Measurements from ENCODE around the gene DRD1.

DNA sequence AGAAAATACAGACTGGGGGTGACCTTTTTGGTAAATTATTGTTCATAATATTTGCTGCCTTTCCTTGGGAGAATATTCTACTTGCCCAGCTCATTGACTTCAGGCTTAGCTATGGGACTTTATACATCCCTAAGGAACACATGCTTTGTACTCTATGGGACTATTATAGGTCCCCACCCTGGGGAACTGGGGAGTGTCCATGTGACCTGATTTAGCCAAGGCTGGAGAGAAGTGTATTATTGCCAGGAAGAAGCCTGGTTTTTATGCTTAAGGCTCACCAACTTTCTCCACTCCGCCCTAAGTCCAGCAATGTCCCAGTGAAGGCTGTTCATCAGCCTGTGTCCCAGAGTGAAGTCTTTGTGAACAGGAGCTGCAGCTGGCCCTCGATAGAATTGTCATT lies 16.6 kb upstream of the DRD1 start:
- no peak for TF ChIP-seq YY1 (IDR thresholded peaks at IDR 0.05; ENCODE audit: insufficient read depth, insufficient read length)
- TF ChIP-seq ZNF274 (IDR thresholded peaks at IDR 0.05; ENCODE audit: low read depth, low read length), result no peak

All from NT2/D1 (cell line).